Tibial nerve (tissue), 4 donors: ENCODE data around the gene SPSB4. TPM values are rescaled to one million over a fixed set of nuclear protein-coding genes. Genes with fewer than 3 reads are reported as not detected.

ENCODE experiments used
- DNase-seq, 2 donors: peaks; one replicate each; pipeline ENCODE4 v3.0.0-alpha.2; 2019; ENCODE audit warnings: low spot score in 2 of 2
- H3K27ac ChIP-seq, 4 donors: fragments of 200-600 bp; sonication (generic) in 3 of 4; one replicate each; pipeline ENCODE4 v1.5.1; 2017 to 2019; ENCODE audit warnings: mild to moderate bottlenecking in 1 of 4
- H3K27me3 ChIP-seq, 2 donors: fragments of 200-600 bp; sonication (generic) in 1 of 2; one replicate each; pipeline versions ENCODE4 v1.5.1 to v1.6.0; 2017 to 2019
- H3K36me3 ChIP-seq, 3 donors: fragments of 200-600 bp; sonication (generic); one replicate each; pipeline ENCODE4 v1.5.1; 2018 to 2019
- H3K4me1 ChIP-seq, 4 donors: fragments of 200-600 bp; sonication (generic) in 3 of 4; one replicate each; pipeline ENCODE4 v1.5.1; 2017 to 2019
- H3K4me3 ChIP-seq, 4 donors: fragments of 200-600 bp; sonication (generic) in 3 of 4; one replicate each; pipeline ENCODE4 v1.5.1; 2017 to 2019; ENCODE audit warnings: mild to moderate bottlenecking in 1 of 4, moderate library complexity in 1 of 4
- H3K9me3 ChIP-seq, 4 donors: fragments of 200-600 bp; sonication (generic) in 3 of 4; one replicate each; pipeline ENCODE4 v1.5.1; 2017 to 2019
- EP300 ChIP-seq, 2 donors: sonication (generic); formaldehyde crosslinking; IDR thresholded peaks; one replicate each; pipeline ENCODE4 v1.6.1; 2017; ENCODE audit warnings: antibody characterized with exemption in 2 of 2, mild to moderate bottlenecking in 1 of 2
- POLR2A ChIP-seq, 2 donors: fragments of 450-650 bp; IDR thresholded peaks; one replicate each; pipeline ENCODE4 v1.6.1; 2017; ENCODE audit warnings: antibody characterized with exemption in 2 of 2, mild to moderate bottlenecking in 2 of 2, moderate library complexity in 2 of 2
- WGBS, 2 donors: methylation state at CpG; one replicate each; pipeline ENCODE4 v1.1.5; 2018; 5-methylcytosine and 5-hydroxymethylcytosine counted together
- total RNA-seq, 4 donors: library from RNA; depleted of rRNA; stranded (reverse); fragments of >200 nt; gene quantifications; one replicate each; pipeline ENCODE4 v1.1.0, GENCODE V29; 2016
- TF ChIP-seq, protein P1 (sequence below), 5 experiments: fragments of 200-600 bp in 3 of 5; fragments of 450-650 bp in 2 of 5; sonication (generic) in 3 of 5; IDR thresholded peaks; one replicate each; pipeline ENCODE4 v1.5.1; 2016 to 2019; ENCODE audit warnings: antibody characterized with exemption in 5 of 5, mild to moderate bottlenecking in 3 of 5, moderate library complexity in 2 of 5

Gene SPSB4
- total RNA-seq, 4 donors from 2014 or later = 0.63 to 2.0 TPM; not detected in 2

DNA sequence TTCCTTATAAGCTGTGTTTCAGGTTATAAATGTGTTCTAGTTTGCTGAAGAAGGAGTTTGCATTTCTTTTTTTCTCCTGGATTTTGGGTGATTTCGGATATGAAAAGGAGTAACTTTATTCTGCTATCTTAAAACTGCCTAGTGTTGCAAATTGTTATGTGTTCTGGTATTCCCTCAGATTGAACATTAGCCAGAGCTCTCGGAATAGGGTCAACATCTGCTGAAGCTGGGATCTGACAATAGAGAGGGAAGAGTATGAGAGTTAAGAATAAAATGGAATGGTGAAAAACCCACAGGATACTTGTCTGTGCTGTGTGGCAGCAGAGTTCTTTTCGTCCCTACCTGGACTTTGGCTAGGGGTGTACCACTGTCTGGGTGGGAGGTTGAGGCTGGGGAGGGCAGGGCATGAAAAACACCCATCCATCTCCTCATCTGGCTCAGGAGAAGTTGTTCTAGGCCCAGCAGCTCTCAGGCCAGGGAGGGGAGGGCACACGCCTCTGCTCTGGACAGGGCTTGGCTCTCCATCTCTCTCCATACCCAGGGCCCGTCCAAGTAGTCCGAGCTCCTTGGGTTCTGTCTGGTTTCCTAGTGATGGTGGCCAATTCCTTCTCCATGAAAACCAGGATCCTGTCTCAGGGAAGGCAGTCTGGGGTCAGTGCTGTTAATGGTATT lies 13.2 kb downstream of the SPSB4 start:
- H3K9me3 ChIP-seq = no peaks in the 10 kb centered on the region
- TF ChIP-seq EP300 (IDR thresholded peaks at IDR 0.05) = no peak
- TF ChIP-seq, protein P1, sequence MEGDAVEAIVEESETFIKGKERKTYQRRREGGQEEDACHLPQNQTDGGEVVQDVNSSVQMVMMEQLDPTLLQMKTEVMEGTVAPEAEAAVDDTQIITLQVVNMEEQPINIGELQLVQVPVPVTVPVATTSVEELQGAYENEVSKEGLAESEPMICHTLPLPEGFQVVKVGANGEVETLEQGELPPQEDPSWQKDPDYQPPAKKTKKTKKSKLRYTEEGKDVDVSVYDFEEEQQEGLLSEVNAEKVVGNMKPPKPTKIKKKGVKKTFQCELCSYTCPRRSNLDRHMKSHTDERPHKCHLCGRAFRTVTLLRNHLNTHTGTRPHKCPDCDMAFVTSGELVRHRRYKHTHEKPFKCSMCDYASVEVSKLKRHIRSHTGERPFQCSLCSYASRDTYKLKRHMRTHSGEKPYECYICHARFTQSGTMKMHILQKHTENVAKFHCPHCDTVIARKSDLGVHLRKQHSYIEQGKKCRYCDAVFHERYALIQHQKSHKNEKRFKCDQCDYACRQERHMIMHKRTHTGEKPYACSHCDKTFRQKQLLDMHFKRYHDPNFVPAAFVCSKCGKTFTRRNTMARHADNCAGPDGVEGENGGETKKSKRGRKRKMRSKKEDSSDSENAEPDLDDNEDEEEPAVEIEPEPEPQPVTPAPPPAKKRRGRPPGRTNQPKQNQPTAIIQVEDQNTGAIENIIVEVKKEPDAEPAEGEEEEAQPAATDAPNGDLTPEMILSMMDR (IDR thresholded peaks at IDR 0.05) = no peak
- no peak for TF ChIP-seq POLR2A (IDR thresholded peaks at IDR 0.05)
- DNase-seq = no peak
- H3K27me3 ChIP-seq = no peaks in the 10 kb centered on the region
- 75 to 79% methylated on average over 6 of the region's 6 CpGs for WGBS, 2 donors
- no peak overlapping the region for H3K27ac ChIP-seq
- H3K4me1 ChIP-seq = no peaks in the 10 kb centered on the region
- H3K36me3 ChIP-seq = no peaks in the 10 kb centered on the region
- H3K4me3 ChIP-seq = no peak overlapping the region

DNA sequence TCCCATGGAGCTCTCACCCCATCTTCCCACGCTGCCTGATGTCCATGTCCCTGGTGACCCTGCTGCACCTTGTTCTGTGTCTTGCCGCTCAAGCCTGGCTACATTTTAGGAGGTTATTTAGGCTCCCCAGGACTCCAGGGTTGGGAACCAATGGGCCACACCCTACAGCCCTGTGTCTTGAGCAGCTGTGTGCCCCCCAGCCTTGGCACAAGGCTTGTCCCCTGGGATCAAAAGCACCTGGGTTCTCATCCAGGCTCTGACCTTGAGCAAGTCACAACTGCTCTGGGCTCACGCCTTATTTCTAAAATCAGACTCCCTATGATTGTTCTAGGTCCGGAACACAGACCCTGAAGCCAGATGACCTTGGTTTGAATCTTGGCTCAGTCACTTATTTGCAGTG lies 14.1 kb downstream of the SPSB4 start:
- Histone ChIP-seq H3K36me3 (no peaks in the 10 kb centered on the region), H3K9me3 (no peaks in the 10 kb centered on the region), H3K27me3 (no peaks in the 10 kb centered on the region), H3K4me1 (no peaks in the 10 kb centered on the region), H3K27ac (no peak overlapping the region), H3K4me3 (no peak overlapping the region)
- TF ChIP-seq, protein P1 (IDR thresholded peaks at IDR 0.05) = no peak
- TF ChIP-seq EP300 (IDR thresholded peaks at IDR 0.05) = no peak
- TF ChIP-seq POLR2A (IDR thresholded peaks at IDR 0.05) = no peak
- DNase-seq = no peak
- 89 to 96% methylated on average over 4 of the region's 4 CpGs for WGBS, 2 donors

DNA sequence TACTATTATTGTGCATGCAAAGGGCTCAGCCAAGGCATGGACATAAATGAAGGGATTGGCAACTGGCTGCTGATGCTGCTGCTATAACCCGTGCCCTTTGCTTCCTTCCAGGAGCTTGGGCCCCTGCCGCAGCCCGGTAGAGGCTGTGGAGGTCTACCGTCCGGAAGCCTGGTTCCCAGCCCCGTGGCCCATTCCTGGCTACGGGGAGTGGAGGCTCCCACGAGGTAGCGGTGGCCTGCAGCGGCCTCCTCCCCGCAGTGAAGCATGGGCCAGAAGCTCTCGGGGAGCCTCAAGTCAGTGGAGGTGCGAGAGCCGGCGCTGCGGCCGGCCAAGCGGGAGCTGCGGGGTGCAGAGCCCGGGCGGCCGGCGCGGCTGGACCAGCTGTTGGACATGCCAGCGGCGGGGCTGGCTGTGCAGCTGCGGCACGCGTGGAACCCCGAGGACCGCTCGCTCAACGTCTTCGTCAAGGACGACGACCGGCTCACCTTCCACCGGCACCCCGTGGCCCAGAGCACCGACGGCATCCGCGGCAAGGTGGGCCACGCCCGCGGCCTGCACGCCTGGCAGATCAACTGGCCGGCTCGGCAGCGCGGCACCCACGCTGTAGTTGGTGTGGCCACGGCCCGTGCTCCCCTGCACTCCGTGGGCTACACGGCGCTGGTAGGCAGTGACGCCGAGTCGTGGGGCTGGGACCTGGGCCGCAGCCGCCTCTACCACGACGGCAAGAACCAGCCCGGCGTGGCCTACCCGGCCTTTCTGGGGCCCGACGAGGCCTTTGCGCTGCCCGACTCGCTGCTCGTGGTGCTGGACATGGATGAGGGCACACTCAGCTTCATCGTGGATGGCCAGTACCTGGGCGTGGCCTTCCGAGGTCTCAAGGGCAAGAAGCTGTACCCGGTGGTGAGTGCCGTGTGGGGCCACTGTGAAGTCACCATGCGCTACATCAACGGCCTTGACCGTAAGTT lies 15.0 kb downstream of the SPSB4 start:
- no peak overlapping the region for H3K27ac ChIP-seq
- TF ChIP-seq, protein P1 (IDR thresholded peaks at IDR 0.05) = no peak
- TF ChIP-seq POLR2A (IDR thresholded peaks at IDR 0.05) (no peak), EP300 (IDR thresholded peaks at IDR 0.05) (no peak)
- H3K27me3 ChIP-seq = no peaks in the 10 kb centered on the region
- DNase-seq = no peak
- H3K9me3 ChIP-seq = no peaks in the 10 kb centered on the region
- no peak overlapping the region for H3K4me3 ChIP-seq
- no peaks in the 10 kb centered on the region for H3K36me3 ChIP-seq
- no peaks in the 10 kb centered on the region for H3K4me1 ChIP-seq
- WGBS, 2 donors = 98% methylated on average over 30 to 40 of the region's 81 CpGs

DNA sequence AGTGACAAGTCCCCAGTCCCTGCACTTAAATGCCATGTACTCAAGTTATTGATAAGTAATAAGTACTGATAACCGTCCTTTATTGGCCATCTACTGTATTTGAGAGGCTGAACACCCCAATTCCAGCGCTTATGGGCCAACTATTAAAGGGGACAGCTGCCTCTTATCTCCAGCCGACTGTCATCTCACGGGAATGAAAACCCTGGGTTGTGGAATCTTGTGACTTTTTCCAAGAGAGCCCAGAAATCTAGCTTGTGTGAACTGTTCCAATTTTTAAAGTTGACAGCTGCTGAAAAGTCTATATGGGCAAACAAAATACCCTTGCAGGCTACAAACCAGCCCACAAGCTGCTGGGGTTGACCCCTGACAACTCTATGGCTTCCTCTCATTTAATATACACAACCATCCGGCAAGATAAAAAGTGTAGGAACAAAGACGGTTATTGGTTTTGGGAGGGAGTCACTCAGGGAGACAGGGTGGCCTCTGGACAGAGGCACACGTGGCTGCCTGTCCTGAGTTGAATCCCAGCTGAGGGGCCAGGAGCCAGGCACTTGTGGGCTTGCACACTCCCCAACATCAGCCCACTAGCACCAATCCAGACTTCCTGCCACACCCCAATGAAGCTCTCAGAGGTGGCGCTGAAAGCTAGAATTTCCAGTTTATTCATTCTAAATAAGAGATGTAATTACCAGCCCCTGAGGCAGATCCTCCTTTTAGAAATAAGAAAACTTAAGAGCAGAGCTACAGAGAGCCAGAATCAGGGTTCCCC lies 16.2 kb downstream of the SPSB4 start:
- 68 to 78% methylated on average over 8 of the region's 8 CpGs for WGBS, 2 donors
- Histone ChIP-seq H3K27ac (no peak overlapping the region), H3K27me3 (no peaks in the 10 kb centered on the region), H3K4me1 (no peaks in the 10 kb centered on the region), H3K9me3 (no peaks in the 10 kb centered on the region), H3K4me3 (no peak overlapping the region), H3K36me3 (no peaks in the 10 kb centered on the region)
- TF ChIP-seq POLR2A (IDR thresholded peaks at IDR 0.05) (no peak), EP300 (IDR thresholded peaks at IDR 0.05) (no peak)
- TF ChIP-seq, protein P1 (IDR thresholded peaks at IDR 0.05) = no peak
- DNase-seq = no peak
